Dendritic cell treated with granulocyte-macrophage colony-stimulating factor and Interleukin-4, amounts not matched to agents 40 ng/mL and 50 ng/mL, for 4 days (primary cell): ENCODE data around the gene MZT2A.
"Not testable (repeated sequence)": the region's sequence is repeated elsewhere in the genome, so short reads cannot be mapped to it uniquely, and the experiment has no call there.

Source experiments
- H3K27ac Mint-ChIP-seq: one replicate; pipeline ENCODE4 v1.8.0; 2022; ENCODE audit warnings: mild to moderate bottlenecking, mixed read lengths
- H3K27me3 Mint-ChIP-seq: one replicate; pipeline ENCODE4 v1.8.0; 2022; ENCODE audit warnings: mild to moderate bottlenecking, mixed read lengths
- H3K36me3 Mint-ChIP-seq: one replicate; pipeline ENCODE4 v1.8.0; 2022; ENCODE audit warnings: low read depth, mixed read lengths
- H3K4me1 Mint-ChIP-seq: one replicate; pipeline ENCODE4 v1.8.0; 2022; ENCODE audit warnings: low read depth, mixed read lengths
- H3K4me3 Mint-ChIP-seq: one replicate; pipeline ENCODE4 v1.8.0; 2022; ENCODE audit warnings: mild to moderate bottlenecking, moderate library complexity, mixed read lengths
- H3K9me3 Mint-ChIP-seq: one replicate; pipeline ENCODE4 v1.8.0; 2022; ENCODE audit warnings: mixed read lengths
- intact Hi-C: fragments of 100-400 bp; cut with micrococcal nuclease; formaldehyde crosslinking; loops from one replicate; pipeline ENCODE4 v1.15.0; 2022

The MZT2A gene

DNA sequence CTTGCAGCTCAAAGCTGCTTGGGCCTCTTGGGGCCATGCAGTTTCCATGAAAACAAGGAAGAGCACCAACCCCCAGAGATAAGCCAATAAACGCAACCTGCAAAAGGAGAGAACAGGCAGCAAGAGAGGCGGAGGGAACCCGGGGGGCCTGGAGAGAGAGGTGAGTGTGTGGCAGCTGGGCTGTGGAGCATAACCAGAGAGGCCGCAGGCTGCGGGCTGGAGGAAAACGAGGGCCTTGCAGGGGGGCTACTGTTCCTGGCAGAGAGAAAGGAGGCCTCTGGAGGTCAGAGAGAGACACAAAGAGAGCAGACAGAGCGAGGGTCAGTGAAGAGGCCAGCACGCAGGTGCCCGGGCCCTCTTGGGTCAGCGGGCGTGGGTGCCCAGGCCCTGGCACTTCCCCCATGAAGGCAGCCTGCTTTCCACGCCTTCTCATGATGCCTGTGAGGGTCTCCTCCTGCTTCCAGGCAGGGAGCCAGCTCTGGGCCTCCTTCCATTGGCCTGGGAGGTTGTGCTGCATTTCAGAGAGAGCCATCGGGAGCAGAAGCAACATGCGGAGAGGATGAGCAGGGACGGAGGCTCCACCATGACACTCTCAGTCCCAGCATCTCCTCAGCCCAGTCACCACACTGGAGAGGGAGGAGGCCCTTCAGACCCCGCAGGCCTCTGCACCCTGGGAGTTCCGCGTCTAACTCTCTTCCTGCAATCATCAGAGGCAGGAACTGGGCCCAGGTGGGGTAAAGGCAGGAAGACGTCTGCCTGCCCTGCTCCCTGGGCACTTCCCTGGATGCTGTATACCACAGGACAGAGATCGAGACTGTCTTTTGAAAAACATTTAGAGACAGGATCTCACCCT lies 1.4 kb downstream of the MZT2A start:
- Mint-ChIP-seq H3K4me3 (peak overlapping the region; percentile 67), H3K36me3 (peaks cover 13% of the 10 kb centered on the region), H3K27ac (peak overlapping the region; percentile 13), H3K4me1 (peaks cover 36% of the 10 kb centered on the region)
- H3K9me3 Mint-ChIP-seq, H3K27me3 Mint-ChIP-seq: not testable (repeated sequence)
- intact Hi-C loops: loop anchor here (10.0 kb wide), 1 partner anchor 194 kb away; no protein-coding TSS in a partner anchor

DNA sequence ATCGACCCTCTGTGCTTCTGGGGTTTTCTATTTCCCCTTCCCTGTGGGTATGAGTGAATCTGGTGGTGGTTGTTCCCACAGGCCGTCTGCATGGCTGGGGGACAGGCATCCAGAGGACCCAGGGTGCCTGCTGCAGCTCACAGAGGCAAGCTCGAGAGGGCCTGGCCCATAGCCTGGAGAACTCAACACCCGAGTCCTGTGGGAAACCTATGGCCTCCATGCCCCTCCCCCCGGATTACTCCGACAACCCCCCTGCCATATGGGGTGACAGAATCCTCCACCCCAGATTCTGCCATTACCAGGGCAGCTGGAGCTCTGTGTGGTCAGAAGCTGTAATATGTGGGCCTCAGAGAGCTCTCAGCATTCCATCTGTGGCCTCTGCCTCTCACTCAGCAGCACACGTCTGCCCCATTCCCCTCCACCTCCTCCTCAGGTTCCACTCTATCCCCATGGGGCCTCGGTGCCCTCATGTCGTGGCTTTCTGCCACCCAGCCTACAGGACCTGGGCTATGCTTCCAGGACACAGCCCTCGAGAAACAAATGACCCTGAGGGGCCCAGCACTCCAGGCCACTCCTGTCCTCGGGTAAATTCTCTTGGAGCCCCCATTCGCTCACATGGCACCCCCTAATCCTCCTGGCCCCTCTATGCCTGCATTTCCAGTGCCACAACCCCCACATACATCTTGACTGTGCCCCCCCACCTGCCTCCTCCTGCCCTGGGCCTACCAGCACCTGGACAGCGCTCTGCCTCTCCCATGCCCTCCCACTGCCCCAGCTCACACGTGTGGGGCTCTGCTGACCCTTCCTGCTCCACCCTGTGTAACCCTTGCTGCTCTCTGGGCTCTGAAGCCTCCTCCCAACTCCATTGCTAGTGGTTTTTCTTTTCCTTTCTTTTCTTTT lies 3.6 kb downstream of the MZT2A start:
- Mint-ChIP-seq H3K27me3 (no peaks in the 10 kb centered on the region), H3K9me3 (no peaks in the 10 kb centered on the region), H3K27ac (no peak overlapping the region), H3K4me3 (no peak overlapping the region), H3K4me1 (peaks cover 19% of the 10 kb centered on the region), H3K36me3 (peaks cover 12% of the 10 kb centered on the region)
- intact Hi-C loops: no loop called here

DNA sequence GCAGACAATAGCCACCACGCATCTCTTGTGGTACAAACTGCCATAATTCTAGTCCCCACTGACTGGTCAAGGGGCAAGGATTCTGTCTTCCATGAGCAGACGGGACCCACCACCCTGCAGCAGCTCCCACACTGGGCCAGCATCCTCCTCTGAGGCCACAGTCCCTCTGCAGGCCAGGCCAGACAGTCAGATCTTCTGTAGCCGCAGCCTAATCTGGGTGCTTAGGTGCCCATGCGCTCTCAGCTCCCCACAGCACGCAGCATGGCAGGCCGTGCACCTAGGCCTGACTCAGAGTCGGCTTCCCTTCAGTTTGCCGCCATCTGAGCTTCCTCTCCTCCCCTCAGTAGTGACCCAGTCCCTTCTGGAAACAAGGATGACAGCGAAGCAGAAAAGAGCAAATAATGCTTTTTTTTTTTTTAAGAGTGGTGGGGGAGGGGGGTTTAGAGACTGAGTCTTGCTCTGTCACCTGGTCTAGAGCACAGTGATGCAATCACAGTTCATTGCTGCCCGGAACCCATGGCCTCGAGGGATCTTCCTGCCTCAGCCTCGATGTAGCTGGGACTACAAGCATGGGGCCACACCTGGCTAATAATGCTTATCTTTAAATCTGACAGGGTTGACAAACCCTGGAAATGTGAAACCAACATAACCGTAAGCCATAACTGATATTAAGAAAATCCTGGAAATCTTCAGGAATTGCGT lies 5.8 kb downstream of the MZT2A start:
- peaks cover 11% of the 10 kb centered on the region for H3K4me1 Mint-ChIP-seq
- peaks cover 14% of the 10 kb centered on the region for H3K36me3 Mint-ChIP-seq
- H3K4me3 Mint-ChIP-seq, H3K9me3 Mint-ChIP-seq, H3K27ac Mint-ChIP-seq, intact Hi-C loops, H3K27me3 Mint-ChIP-seq: not testable (repeated sequence)

DNA sequence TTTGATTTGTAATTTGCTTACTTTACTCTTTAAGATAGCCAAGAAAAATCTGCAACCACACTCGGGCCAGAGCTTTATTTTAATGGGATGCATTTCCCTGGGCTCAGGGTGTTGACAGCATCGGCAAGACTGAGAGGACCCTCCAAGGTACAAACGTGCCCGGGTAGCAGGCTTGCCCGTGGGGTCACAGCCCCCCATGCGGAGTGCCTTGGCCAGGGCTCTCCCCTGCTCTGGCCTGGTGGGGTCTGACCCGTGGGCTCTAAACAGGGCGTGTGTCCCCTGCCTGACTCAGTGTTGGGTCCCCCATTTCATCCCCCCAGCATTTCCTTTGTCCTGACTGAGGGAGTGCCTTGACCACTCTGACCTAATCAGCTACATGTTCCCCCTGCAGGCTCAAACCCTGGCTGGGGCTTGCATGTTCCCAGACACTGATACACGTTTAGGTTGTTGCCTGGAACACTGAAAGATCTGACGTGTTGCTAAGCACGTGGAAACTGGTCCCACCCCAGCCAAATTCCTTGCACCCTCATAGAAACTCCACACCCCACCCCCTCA lies 7.2 kb downstream of the MZT2A start:
- H3K9me3 Mint-ChIP-seq, intact Hi-C loops, H3K27ac Mint-ChIP-seq, H3K4me3 Mint-ChIP-seq, H3K4me1 Mint-ChIP-seq, H3K27me3 Mint-ChIP-seq: not testable (repeated sequence)
- H3K36me3 Mint-ChIP-seq: peaks cover 14% of the 10 kb centered on the region

DNA sequence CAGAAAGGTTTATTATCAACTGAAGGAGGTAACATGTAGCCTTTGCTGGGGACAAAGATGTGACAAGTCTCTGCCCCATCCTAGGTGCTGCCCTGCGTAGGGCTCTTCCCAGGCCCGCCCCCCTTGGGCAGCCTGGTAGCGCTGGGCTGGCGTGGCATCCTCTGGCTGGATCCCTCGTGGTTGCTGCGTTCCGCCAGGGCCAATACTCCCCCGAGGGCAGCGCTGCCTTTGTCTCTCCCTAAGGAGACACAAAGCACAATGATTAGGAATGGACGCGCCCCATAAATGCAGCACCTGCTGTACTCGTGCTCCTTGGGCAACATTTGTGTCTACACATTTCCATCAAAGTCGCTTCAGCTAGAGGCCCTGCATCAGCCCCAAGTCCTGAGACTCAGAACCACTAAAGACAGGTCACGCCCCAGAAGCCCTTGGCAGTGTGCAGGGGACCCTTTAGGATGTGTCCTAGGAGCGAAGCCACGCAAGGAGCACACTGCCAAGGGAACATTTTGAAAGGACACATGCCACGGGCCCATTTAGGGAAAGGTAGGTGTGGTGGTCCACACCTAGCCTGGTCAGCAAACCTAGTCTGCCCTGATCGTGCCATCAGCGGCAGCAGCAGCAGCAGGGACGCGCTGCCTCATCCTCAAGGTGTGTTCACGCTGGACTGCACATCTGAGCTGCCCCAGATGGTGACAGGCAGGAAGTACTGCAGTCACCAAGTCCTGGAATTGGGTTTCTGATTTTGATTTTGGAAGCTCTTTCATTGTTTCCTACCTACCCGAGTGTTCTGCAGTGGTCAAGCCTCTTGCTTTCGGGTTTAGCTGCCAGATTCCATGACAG lies 8.0 kb downstream of the MZT2A start:
- peaks cover 14% of the 10 kb centered on the region for H3K36me3 Mint-ChIP-seq
- H3K27ac Mint-ChIP-seq, H3K4me3 Mint-ChIP-seq, H3K27me3 Mint-ChIP-seq, H3K9me3 Mint-ChIP-seq, H3K4me1 Mint-ChIP-seq, intact Hi-C loops: not testable (repeated sequence)

DNA sequence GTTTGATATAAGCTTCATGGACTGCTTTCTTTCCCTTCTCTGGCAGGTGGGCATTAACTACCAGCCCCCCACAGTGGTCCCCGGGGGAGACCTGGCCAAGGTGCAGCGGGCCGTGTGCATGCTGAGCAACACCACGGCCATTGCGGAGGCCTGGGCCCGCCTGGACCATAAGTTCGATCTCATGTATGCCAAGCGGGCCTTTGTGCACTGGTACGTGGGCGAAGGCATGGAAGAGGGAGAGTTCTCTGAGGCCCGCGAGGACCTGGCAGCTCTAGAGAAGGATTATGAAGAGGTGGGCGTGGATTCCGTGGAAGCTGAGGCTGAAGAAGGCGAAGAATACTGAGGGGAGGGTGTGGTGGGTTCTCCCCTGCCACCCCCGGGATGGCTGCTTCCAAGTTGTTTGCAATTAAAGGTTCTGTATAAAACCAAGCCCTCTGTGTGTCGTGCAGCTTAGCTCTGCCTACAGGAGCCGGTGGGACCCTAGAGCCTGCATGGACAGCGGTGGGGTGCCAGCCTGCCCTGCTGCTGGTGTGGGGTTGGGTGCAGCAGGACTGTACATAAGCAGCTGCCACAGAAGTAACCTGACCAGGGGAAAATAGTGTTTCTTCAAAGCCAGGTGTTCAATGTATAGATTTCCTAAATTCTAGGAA lies 9.6 kb downstream of the MZT2A start:
- H3K27ac Mint-ChIP-seq, intact Hi-C loops: not testable (repeated sequence)

DNA sequence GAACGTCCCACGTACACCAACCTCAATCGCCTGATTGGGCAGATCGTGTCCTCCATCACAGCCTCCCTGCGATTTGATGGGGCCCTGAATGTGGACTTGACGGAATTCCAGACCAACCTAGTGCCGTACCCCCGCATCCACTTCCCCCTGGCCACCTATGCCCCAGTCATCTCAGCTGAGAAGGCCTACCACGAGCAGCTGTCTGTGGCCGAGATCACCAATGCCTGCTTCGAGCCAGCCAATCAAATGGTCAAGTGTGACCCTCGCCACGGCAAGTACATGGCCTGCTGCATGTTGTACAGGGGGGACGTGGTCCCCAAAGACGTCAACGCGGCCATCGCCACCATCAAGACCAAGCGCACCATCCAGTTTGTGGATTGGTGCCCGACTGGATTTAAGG lies 11.8 kb downstream of the MZT2A start:
- Mint-ChIP-seq H3K36me3 (peaks cover 21% of the 10 kb centered on the region), H3K9me3 (peaks cover 15% of the 10 kb centered on the region)
- H3K4me3 Mint-ChIP-seq, intact Hi-C loops, H3K27me3 Mint-ChIP-seq, H3K4me1 Mint-ChIP-seq, H3K27ac Mint-ChIP-seq: not testable (repeated sequence)

More for the DNA sequence above, 9.6 kb downstream of the MZT2A start:
- not testable (repeated sequence) for H3K4me1 Mint-ChIP-seq, H3K4me3 Mint-ChIP-seq, H3K9me3 Mint-ChIP-seq, H3K27me3 Mint-ChIP-seq
- H3K36me3 Mint-ChIP-seq: peaks cover 14% of the 10 kb centered on the region

DNA sequence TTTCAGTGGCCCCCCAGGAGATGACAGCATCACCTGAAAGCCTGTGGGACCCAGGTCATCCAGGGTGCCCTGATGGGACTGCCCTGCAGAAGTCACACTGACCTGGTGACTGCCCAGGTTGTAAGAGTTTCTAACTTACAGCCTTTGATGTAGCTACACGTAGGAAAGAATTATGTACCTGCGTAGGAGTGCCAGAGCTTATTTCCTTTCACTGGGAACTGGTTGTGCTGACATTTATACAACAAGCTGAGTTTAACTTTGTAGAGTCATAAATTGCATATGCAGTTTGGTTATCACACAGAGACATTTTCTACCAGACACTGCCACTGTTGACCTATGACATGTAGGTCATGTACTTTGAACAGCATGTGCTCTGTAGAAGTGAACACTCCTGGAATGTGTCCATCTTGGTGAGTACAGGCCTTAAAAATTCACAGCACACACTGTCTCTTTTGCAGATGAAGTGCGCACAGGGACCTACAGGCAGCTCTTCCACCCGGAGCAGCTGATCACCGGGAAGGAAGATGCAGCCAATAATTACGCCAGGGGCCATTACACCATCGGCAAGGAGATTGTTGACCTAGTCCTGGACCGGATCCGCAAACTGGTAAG lies 13.2 kb downstream of the MZT2A start:
- H3K27ac Mint-ChIP-seq, intact Hi-C loops, H3K27me3 Mint-ChIP-seq, H3K4me3 Mint-ChIP-seq, H3K4me1 Mint-ChIP-seq: not testable (repeated sequence)
- H3K36me3 Mint-ChIP-seq: peaks cover 21% of the 10 kb centered on the region
- peaks cover 15% of the 10 kb centered on the region for H3K9me3 Mint-ChIP-seq

DNA sequence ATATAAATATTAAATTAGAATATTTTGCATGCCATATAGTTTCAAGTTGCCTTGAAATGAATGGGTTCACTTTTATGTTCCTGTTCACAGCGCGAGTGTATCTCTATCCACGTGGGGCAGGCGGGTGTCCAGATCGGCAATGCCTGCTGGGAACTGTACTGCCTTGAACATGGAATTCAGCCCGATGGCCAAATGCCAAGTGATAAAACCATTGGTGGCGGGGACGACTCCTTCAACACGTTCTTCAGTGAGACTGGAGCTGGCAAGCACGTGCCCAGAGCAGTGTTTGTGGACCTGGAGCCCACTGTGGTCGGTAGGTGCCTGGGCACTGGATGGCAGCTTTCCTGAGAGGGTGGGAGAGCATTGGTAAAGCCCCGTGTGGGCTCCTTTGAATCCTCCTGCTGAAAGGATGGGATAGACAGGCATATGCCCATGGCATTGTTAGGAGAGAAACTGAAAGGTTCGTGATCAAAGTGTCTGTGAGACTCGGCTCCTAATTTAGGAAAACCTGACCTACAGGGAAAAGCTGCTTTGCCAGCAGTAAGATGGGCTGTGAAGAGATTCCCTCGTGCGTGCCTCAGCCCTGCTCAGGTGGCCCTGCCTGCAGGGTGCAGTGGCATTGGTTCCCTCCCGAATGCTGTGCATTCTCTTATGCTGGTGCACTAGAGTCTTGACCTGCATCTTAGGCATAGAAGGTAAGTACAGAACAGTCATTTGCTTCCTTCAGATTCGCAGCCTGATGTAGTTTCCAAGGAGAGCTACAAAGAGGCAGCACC lies 13.9 kb downstream of the MZT2A start:
- H3K27me3 Mint-ChIP-seq, H3K27ac Mint-ChIP-seq, H3K4me1 Mint-ChIP-seq, H3K4me3 Mint-ChIP-seq, intact Hi-C loops: not testable (repeated sequence)
- H3K36me3 Mint-ChIP-seq: peaks cover 16% of the 10 kb centered on the region
- H3K9me3 Mint-ChIP-seq: peaks cover 15% of the 10 kb centered on the region

DNA sequence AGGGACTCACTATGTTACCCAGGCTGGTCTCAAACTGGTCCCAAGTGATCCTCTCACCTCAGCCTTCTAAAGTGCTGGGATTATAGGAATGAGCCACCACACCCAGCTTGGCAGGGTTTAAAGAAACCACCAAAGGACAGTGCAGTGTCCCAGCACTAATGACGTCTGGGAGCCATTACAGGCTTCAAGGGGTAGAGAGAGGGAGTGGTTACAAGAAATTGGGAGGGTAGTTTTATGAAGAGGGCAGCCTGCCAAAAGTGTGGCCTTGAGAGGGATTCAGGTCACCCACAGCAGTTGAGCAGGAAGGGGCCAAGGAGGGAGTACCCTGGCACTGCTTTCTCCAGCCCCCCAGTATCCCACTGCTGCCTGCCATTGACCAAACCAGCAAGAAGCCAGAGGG lies 15.0 kb downstream of the MZT2A start:
- H3K36me3 Mint-ChIP-seq: not testable (repeated sequence)

DNA sequence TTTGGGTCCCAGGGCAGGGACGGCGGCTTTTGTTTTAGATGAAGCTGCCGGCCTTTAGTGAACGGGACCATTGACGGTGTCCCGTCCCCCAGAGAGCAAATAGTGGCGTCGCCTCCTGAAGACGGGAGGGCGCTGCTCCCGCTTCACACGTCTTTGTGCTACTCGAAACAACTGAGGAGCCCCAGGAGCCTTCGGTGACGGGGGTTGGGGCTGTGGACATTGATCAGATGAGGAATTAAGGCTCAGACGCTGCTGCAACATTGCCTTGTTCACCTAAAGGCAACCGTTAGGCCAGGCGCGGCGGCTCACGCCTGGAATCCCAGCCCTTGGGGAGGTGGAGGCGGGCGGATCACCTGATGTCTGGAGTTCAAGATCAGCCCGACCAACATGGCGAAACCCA lies 15.8 kb downstream of the MZT2A start:
- H3K27me3 Mint-ChIP-seq, H3K27ac Mint-ChIP-seq, intact Hi-C loops, H3K36me3 Mint-ChIP-seq, H3K4me1 Mint-ChIP-seq, H3K4me3 Mint-ChIP-seq: not testable (repeated sequence)
- H3K9me3 Mint-ChIP-seq: peaks cover 15% of the 10 kb centered on the region

More for the DNA sequence above, 15.0 kb downstream of the MZT2A start:
- H3K27ac Mint-ChIP-seq, intact Hi-C loops, H3K4me3 Mint-ChIP-seq, H3K4me1 Mint-ChIP-seq, H3K27me3 Mint-ChIP-seq: not testable (repeated sequence)
- peaks cover 15% of the 10 kb centered on the region for H3K9me3 Mint-ChIP-seq

DNA sequence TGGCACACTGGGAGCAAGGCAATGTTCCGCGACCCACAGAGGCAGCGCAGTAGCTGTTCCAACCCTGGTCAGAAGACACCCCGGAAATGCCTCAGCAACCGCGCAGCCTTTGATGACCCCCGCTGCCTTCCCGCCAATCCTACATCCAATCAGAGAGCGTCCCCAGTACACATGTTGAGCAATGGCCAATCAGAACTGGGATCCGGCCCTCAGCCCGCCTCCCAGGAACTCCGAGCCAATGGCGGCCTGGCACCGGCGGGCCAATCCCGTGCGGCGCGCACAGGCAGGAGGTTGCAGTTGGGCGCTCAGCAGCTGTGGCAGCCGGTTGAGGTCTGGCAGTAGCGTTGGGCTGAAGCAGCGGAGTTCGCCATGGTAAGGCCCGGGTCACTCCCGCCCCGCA lies 16.4 kb downstream of the MZT2A start, which contains the start of gene TUBA3D:
Gene TUBA3D, plus strand, starts transcription at position 289 of the 400 bp plus-strand sequence. Its CDS starts 81 bp downstream, at position 370.
- H3K4me3 Mint-ChIP-seq: no peak within 1 kb of the TSS
- H3K36me3 Mint-ChIP-seq: peaks cover 7% of the 10 kb centered on the region
- no peak within 1 kb of the TSS for H3K27ac Mint-ChIP-seq
- intact Hi-C loops: no loop called here
- peaks cover 15% of the 10 kb centered on the region for H3K9me3 Mint-ChIP-seq
- H3K27me3 Mint-ChIP-seq: no peaks in the 10 kb centered on the region
- peaks cover 5% of the 10 kb centered on the region for H3K4me1 Mint-ChIP-seq
